Sigmoid colon (tissue), 7 donors: ENCODE data around the gene PRDM16. TPM values are rescaled to one million over a fixed set of nuclear protein-coding genes. Genes with fewer than 3 reads are reported as not detected.

ENCODE experiments used
- DNase-seq: peaks from one replicate; pipeline ENCODE4 v3.0.0-alpha.2; 2019
- H3K27ac ChIP-seq, 4 donors: fragments of 200-600 bp; sonication (generic); one replicate each; pipeline ENCODE4 v1.5.1; 2016 to 2019; ENCODE audit warnings: mild to moderate bottlenecking in 1 of 4
- H3K27me3 ChIP-seq, 3 donors: fragments of 200-600 bp; sonication (generic); one replicate each; pipeline ENCODE4 v1.5.1; 2019; ENCODE audit warnings: mild to moderate bottlenecking in 1 of 3
- H3K36me3 ChIP-seq, 4 donors: fragments of 200-600 bp; sonication (generic); one replicate each; pipeline ENCODE4 v1.5.1; 2016 to 2019
- H3K4me1 ChIP-seq, 4 donors: fragments of 200-600 bp; sonication (generic); one replicate each; pipeline ENCODE4 v1.5.1; 2017 to 2019
- H3K4me3 ChIP-seq, 4 donors: fragments of 200-600 bp; sonication (generic); one replicate each; pipeline ENCODE4 v1.5.1; 2017 to 2019; ENCODE audit warnings: mild to moderate bottlenecking in 2 of 4, moderate library complexity in 1 of 4
- H3K9me3 ChIP-seq, 4 donors: fragments of 200-600 bp in 3 of 4; sonication (generic) in 3 of 4; one replicate each; pipeline versions ENCODE4 v1.5.1 to v1.6.1; 2013 to 2019
- EP300 ChIP-seq, 4 donors: sonication (generic); formaldehyde crosslinking; IDR thresholded peaks; one replicate each; pipeline ENCODE4 v1.6.1; 2017; ENCODE audit warnings: antibody characterized with exemption in 4 of 4
- POLR2A ChIP-seq, 2 donors: fragments of 450-650 bp; IDR thresholded peaks; one replicate each; pipeline ENCODE4 v1.6.1; 2016; ENCODE audit warnings: antibody characterized with exemption in 2 of 2, mild to moderate bottlenecking in 2 of 2, moderate library complexity in 2 of 2
- POLR2AphosphoS5 ChIP-seq, 4 donors: sonication (generic); formaldehyde crosslinking; IDR thresholded peaks; one replicate each; pipeline ENCODE4 v1.6.1; 2017; ENCODE audit warnings: antibody characterized with exemption in 4 of 4
- WGBS, 2 donors: extraction: QIAGEN DNeasy Blood & Tissue Kit; methylation state at CpG; one replicate each; pipeline ENCODE4 v1.1.7; 2013; 5-methylcytosine and 5-hydroxymethylcytosine counted together
- intact Hi-C: fragments of 100-400 bp; cut with DNase I; formaldehyde crosslinking; loops from one replicate; pipeline ENCODE4 v1.15.1; 2023
- polyA plus RNA-seq, 3 donors: library from polyadenylated mRNA; stranded (reverse); fragments of 200-250 nt; gene quantifications; one replicate each; pipeline ENCODE4 v1.2.3, GENCODE V29; 2013
- total RNA-seq, 4 donors: library from RNA; depleted of rRNA; stranded (reverse); fragments of >200 nt; gene quantifications; one replicate each; pipeline ENCODE4 v1.1.0, GENCODE V29; 2016
- TF ChIP-seq, protein P1 (sequence below), 4 experiments: fragments of 450-650 bp in 3 of 4; fragments of 200-600 bp in 1 of 4; IDR thresholded peaks; one replicate each; pipeline ENCODE4 v1.5.1; 2016 to 2019; ENCODE audit warnings: antibody characterized with exemption in 4 of 4, mild to moderate bottlenecking in 3 of 4, moderate library complexity in 2 of 4
- donor health status: healthy with polysubstance abuse.
- donor health status: Bipolar disorder and iron deficiency.
- donor health status: healthy.

Gene PRDM16
- total and polyA plus RNA-seq, 7 donors = under 0.01 to 1.7 (median 0.49) TPM

DNA sequence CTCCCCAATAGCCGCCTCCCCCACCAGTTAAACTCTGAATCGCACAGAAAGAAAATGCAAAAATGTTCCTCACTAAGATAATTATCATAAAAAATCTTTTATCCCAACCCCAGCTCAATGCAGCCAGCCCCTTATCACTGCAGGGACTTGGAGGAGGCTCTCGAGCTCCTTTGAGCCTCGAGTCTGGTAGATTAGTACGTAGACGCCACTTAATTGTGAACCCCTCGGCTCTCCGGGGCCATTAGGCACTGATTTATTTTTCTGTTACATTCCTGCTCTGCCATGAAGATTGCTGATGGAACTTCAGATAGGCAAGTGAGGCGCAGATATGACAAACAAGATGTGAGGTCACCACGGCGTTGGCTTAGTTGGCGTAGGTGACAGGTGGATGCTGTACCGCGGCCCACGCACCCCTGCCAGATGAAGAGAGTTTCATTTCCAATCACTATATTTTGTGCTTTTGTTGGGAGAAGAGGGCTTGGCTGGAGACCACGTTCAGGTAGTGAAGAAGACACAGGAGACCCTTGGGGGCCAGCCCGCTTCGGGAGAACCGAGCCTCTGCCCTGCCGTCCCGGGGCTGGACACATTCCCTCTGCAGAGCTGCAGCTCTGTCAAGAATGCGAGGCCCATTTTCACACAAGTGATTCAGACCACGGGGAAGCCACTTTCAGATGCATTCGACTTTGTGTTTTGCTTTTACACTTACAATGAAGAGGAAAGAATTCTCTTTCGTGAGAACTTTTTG is 329.6 kb downstream of the PRDM16 start:
- H3K36me3 ChIP-seq = no peaks in the 10 kb centered on the region
- DNase-seq = no peak
- peaks cover 32 to 97% (median 84%) of the 10 kb centered on the region in 3 donors for H3K27me3 ChIP-seq
- H3K4me1 ChIP-seq = peaks cover 0 to 27% (median 18%) of the 10 kb centered on the region in 4 donors
- 83 to 92% methylated on average over 25 of the region's 25 CpGs for WGBS, 2 donors
- H3K27ac ChIP-seq = no peak overlapping the region
- H3K4me3 ChIP-seq = no peak overlapping the region
- intact Hi-C loops = no loop called here
- TF ChIP-seq, protein P1, sequence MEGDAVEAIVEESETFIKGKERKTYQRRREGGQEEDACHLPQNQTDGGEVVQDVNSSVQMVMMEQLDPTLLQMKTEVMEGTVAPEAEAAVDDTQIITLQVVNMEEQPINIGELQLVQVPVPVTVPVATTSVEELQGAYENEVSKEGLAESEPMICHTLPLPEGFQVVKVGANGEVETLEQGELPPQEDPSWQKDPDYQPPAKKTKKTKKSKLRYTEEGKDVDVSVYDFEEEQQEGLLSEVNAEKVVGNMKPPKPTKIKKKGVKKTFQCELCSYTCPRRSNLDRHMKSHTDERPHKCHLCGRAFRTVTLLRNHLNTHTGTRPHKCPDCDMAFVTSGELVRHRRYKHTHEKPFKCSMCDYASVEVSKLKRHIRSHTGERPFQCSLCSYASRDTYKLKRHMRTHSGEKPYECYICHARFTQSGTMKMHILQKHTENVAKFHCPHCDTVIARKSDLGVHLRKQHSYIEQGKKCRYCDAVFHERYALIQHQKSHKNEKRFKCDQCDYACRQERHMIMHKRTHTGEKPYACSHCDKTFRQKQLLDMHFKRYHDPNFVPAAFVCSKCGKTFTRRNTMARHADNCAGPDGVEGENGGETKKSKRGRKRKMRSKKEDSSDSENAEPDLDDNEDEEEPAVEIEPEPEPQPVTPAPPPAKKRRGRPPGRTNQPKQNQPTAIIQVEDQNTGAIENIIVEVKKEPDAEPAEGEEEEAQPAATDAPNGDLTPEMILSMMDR (IDR thresholded peaks at IDR 0.05) = no peak
- TF ChIP-seq POLR2AphosphoS5 (IDR thresholded peaks at IDR 0.05) (no peak), EP300 (IDR thresholded peaks at IDR 0.05) (no peak), POLR2A (IDR thresholded peaks at IDR 0.05) (no peak)
- H3K9me3 ChIP-seq = no peaks in the 10 kb centered on the region

DNA sequence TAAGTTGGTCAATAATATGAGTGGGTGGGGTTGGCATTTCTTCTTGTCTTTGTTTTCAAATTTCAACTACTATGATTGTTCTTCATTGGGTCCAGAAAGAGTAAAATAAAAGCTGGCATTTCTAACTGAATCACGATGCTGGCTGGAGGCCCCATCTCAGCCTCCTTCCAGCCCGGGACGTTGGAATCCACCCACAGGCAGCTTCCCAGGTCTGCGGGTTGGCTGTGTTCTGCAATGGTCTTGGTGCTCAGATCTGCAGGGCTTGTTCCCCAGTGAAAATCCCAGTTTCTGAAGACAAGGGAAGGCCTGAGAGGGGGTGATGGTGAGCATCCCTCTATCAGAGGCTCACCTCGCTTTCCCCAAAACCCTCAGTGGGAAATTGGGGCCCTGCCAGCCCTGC is 330.7 kb downstream of the PRDM16 start:
- H3K9me3 ChIP-seq = no peaks in the 10 kb centered on the region
- H3K4me1 ChIP-seq = peaks cover 0 to 19% (median 10%) of the 10 kb centered on the region in 4 donors
- no peak overlapping the region for H3K27ac ChIP-seq
- H3K36me3 ChIP-seq = no peaks in the 10 kb centered on the region
- DNase-seq = no peak
- intact Hi-C loops = loop anchor here (10.0 kb wide), 1 partner anchor 115 kb away; no protein-coding TSS in a partner anchor
- H3K27me3 ChIP-seq = peaks cover 31 to 97% (median 84%) of the 10 kb centered on the region in 3 donors
- TF ChIP-seq POLR2A (IDR thresholded peaks at IDR 0.05) (no peak), POLR2AphosphoS5 (IDR thresholded peaks at IDR 0.05) (no peak), EP300 (IDR thresholded peaks at IDR 0.05) (no peak)
- TF ChIP-seq, protein P1 (IDR thresholded peaks at IDR 0.05) = no peak
- no peak overlapping the region for H3K4me3 ChIP-seq
- WGBS, 2 donors = 78 to 80% methylated on average over 5 of the region's 5 CpGs

DNA sequence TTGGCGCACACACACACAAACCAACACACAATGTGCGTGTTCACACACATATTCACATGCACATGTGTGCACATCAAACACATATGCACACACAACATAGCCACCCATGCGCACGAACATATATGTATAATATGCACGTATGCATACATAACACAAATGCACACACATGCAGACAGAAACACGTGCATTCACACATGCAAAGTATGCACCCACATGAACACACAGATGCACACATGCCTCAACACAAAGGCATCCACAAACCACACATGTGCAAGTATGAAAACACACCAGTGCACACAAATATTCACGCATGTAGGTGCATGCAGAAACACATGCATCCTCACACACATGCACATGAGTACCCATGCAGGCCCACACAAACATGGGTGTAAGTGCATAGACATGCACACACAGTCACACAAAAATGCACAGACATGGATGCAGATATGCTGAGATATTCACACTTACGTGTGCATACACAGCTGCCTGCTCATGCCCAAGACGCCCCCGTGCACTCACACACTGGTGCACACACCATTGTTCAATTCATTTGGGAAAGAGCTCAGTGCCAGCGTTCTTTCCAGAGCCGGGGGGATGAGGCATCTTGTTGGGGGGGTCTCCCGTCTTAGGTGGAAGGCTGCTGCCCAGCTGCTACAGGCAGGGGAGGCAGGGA is 332.7 kb downstream of the PRDM16 start:
- Histone ChIP-seq H3K4me1 (peaks cover 0 to 19% (median 10%) of the 10 kb centered on the region in 4 donors), H3K4me3 (no peak overlapping the region), H3K36me3 (no peaks in the 10 kb centered on the region), H3K27ac (no peak overlapping the region), H3K9me3 (no peaks in the 10 kb centered on the region), H3K27me3 (peaks cover 18 to 97% (median 84%) of the 10 kb centered on the region in 3 donors)
- WGBS, 2 donors = 82 to 86% methylated on average over 13 of the region's 13 CpGs
- no peak for DNase-seq
- intact Hi-C loops = loop anchor here (10.0 kb wide), 1 partner anchor 117 kb away; no protein-coding TSS in a partner anchor
- no peak for TF ChIP-seq POLR2AphosphoS5 (IDR thresholded peaks at IDR 0.05)
- TF ChIP-seq EP300 (IDR thresholded peaks at IDR 0.05) = no peak
- TF ChIP-seq POLR2A (IDR thresholded peaks at IDR 0.05) = no peak
- TF ChIP-seq, protein P1 (IDR thresholded peaks at IDR 0.05) = no peak

DNA sequence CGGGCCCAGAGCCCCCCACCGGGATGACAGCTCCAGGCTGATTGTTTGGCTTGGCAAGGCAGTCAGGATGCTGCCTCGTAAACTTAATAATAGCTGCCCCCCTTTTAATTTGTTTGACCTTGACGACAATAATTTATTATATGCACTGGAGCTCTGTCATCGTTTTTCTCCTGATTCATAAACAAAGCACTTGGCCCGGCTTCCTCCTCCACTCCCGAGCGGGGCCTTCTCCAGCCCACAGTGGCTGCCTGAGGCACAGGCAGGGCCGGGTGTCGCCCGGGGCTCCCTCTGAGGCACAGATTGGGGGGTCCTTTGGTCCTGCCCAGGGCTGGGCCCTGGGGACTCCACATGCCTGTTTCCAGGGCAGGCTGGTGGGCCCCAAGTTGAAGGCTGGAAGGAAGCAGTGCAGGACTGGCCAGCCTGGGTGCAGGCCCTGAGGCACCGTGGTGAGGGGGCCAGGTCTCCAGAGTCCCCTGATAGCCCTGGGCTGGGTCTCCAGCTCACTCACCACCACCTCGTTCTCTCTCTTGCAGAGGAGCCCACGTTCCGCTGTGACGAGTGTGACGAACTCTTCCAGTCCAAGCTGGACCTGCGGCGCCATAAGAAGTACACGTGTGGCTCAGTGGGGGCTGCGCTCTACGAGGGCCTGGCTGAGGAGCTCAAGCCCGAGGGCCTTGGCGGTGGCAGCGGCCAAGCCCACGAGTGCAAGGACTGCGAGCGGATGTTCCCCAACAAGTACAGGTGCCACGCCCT is 333.4 kb downstream of the PRDM16 start:
- TF ChIP-seq POLR2AphosphoS5 (IDR thresholded peaks at IDR 0.05) = peak in 1 of 4 donors; percentile 18
- no peak for TF ChIP-seq POLR2A (IDR thresholded peaks at IDR 0.05)
- intact Hi-C loops = loop anchor here (10.0 kb wide), 1 partner anchor 118 kb away; no protein-coding TSS in a partner anchor
- Histone ChIP-seq H3K9me3 (no peaks in the 10 kb centered on the region), H3K4me1 (peaks cover 0 to 19% (median 10%) of the 10 kb centered on the region in 4 donors), H3K27me3 (peaks cover 16 to 97% (median 84%) of the 10 kb centered on the region in 3 donors), H3K36me3 (no peaks in the 10 kb centered on the region), H3K4me3 (no peak overlapping the region), H3K27ac (no peak overlapping the region)
- WGBS, 2 donors = 77 to 80% methylated on average over 29 of the region's 29 CpGs
- DNase-seq = no peak
